Suprapubic skin (tissue), 3 donors: ENCODE data around the gene RETN.

Experiments used
- CTCF ChIP-seq, 2 donors: fragments of 200-600 bp in 1 of 2; fragments of 450-650 bp in 1 of 2; sonication (generic) in 1 of 2; IDR thresholded peaks; one replicate each; pipeline ENCODE4 v1.5.1; 2016 to 2019; ENCODE audit warnings: antibody characterized with exemption in 2 of 2, mild to moderate bottlenecking in 1 of 2, moderate library complexity in 1 of 2
- POLR2A ChIP-seq, 2 donors: fragments of 450-650 bp; IDR thresholded peaks; one replicate each; pipeline ENCODE4 v1.6.1; 2017; ENCODE audit warnings: antibody characterized with exemption in 2 of 2, mild to moderate bottlenecking in 2 of 2, moderate library complexity in 2 of 2

- TF ChIP-seq CTCF (IDR thresholded peaks at IDR 0.05) (no peak), POLR2A (IDR thresholded peaks at IDR 0.05) (no peak)
These were observed 32.5 kb upstream of the RETN start for GRCh38 chr19:7636317-7636690.
